Metanephros (tissue), 2 donors: ENCODE data around the gene PLA2G6. TPM values are rescaled to one million over a fixed set of nuclear protein-coding genes. Genes with fewer than 3 reads are reported as not detected.

Source experiments
- small RNA-seq: library from RNA; depleted of rRNA; stranded (forward); fragments of <200 nt; gene quantifications from one replicate; pipeline ENCODE3, GENCODE V24; 2014; ENCODE audit warnings: low replicate concordance
- total RNA-seq: library from RNA; depleted of rRNA; stranded (reverse); fragments of >200 nt; gene quantifications from one replicate; pipeline ENCODE4 v1.2.3, GENCODE V29; 2014

PLA2G6 gene
- total RNA-seq = 45.4 TPM

DNA sequence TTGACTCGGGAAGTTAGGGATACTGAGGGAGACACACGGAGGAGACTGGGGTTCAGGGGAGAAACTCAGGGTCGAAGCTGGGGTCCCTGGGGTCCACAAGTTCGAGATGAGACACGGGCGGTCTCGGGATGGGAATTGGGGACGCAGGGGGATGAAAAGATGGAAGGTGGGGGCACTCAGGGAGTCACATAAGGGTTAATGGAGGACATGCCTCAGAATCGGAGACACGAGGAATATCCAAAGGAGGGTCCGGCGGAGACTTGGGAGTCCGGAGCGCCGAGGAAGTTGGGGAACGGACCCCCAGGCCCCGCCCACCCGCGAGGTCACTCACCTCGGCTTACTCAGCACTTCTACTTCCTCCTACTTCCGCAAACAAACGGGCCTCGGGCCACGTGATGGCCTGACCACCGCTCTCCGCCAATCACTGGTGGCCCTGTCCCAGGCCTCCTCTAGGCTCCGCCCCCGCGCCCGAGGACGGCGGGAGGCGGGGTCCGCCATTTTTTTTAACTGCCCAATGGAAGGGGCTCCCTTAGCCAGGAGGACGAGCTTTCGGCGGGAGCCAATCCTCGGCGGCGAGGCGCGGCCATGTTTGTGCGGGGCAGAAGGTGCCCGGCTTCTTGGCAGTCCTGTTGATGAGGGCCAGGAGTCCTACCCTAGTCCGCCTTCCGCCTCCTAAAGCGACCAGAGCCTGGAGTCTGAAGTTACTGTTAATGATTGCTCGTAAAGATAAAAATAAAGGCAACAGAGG lies at the start of gene PLA2G6:
Gene PLA2G6, minus strand, starts transcription at position 378 of the 748 bp plus-strand sequence. CDS start 12,404 bp downstream, outside the sequence.

GRCh38 chr22:38201711-38202436 lies 20.2 kb upstream of the PLA2G6 start, which contains the start of gene MAFF:
Gene MAFF, plus strand, starts transcription at chr22:38201994. Its CDS starts 11,860 bp downstream, at chr22:38213854.

DNA sequence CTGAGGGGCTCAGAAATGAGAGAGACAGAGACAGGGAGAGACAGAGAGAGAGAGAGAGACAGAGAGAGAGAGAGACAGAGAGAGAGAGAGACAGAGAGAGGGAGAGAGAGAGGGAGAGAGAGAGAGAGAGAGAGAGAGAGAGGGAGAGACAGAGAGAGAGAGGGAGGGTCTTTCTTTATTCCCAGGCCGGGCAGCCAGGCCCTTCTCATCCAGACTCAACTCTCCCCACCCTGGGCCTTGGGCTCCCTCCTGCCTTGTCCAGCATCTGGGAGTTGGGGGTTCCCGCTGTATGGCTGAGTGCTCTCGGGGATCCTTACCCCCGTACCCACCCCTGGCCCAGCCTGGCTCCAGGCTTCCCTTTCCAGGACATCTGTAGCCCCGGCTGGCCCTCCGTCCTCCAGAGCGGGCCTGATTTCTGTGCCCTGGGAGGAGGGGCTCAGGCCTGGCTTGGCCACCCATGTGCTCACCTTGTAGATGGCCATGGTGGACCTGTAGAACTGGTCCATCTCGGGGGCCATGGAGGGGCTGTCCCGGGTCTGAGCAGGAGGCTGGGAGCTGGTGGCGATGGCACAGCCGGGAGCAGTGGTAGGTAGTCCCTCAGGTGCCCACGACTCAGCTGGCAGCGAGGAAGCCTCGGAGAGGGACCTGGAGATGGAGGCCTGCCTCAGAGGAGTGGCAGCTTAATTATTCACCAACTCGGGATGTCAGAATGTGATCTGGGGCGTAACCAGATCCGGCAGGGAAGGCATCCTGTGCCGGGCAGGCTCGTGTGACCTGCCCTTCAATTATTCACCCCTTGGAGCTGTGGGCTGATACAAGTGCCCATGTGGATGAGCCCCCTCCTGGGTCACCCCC lies 71.4 kb downstream of the PLA2G6 start, which contains the start of gene BAIAP2L2:
Gene BAIAP2L2, minus strand, starts transcription at position 677 of the 855 bp plus-strand sequence. Its CDS starts 159 bp downstream, at position 518.

DNA sequence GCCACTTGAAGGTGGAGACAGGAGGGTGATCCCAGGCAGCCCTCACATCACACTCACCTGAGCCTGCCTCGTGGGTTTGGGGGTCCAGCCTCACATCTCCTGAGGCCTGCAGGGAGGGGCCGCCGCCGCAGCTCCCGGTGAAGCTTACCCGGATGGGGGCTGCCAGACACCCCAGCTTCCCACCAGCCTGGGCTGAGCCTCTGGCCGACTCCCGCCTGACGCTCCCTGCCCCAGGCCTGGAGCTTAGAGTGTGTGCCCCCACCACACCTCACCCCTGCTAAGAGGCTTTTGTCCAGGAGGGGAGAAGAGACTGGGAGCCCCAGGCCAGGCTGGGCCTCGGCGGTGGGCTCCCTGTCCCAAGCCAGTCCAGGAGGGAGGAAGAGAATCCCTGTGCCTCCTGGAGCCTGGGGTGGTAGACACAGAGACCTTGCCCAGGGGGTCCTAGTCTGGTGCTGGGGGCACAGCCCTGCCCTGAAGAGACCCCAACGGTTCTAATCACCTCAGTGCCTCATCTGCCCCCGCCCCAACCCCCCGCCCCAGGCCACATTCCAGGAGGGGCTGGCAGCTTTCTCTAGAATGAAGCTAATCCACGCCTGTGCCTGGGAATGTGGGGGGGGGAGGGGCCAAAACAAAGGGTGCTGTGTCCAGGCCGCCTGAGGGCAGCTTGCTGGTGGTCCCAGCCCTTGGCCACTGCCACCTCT lies 97.5 kb downstream of the PLA2G6 start, which contains the start of gene SLC16A8:
Gene SLC16A8, minus strand, starts transcription at position 254 of the 701 bp plus-strand sequence. CDS start 1,311 bp downstream, outside the sequence.

Small RNA genes within 50 kb of the gene (small RNA-seq; reads per million reads assigned to genes)
- gene RN7SL704P = 0.53 reads per million, percentile 64 among the genes with 10 or more reads in this experiment

Other genes starting within 250 kb of the PLA2G6 start
- gene C22orf23, start 228.2 kb downstream of the PLA2G6 start, total RNA-seq = 0.64 TPM
- gene POLR2F, start 228.1 kb downstream of the PLA2G6 start, total RNA-seq = 32.3 TPM
- gene SOX10, start 197.3 kb downstream of the PLA2G6 start, total RNA-seq = 1.9 TPM
- gene PICK1, start 124.4 kb downstream of the PLA2G6 start, total RNA-seq = 32.1 TPM
- 2.2 TPM for gene SLC16A8, start 97.6 kb downstream of the PLA2G6 start, total RNA-seq
- 4.5 TPM for gene BAIAP2L2, start 71.1 kb downstream of the PLA2G6 start, total RNA-seq
- 17.2 TPM for gene MAFF, start 20.2 kb upstream of the PLA2G6 start, total RNA-seq
- gene TMEM184B, start 91.2 kb upstream of the PLA2G6 start, total RNA-seq = 52.0 TPM
- 111 TPM for gene CSNK1E, start 135.6 kb upstream of the PLA2G6 start, total RNA-seq